ENCODE results near the gene ZNF543. TPM values are rescaled to one million over a fixed set of nuclear protein-coding genes. Genes with fewer than 3 reads are reported as not detected.

Gene ZNF543
- polyA plus RNA-seq, 1 experiment, result 2.6 TPM

GRCh38 chr19:57317503-57317902 is 2.8 kb upstream of the ZNF543 start:
- no peak for DNase-seq (ENCODE audit: low read depth, low spot score)
- peak overlapping the region; percentile 36; the same call in 1 of the 2 replicates for H3K4me3 ChIP-seq (ENCODE audit: low read depth, low read length)
- POLR2A ChIA-PET, result interaction anchor here (0.9 kb wide), 1 partner anchor 15 kb away, joined by 10 read pairs; no protein-coding TSS in a partner anchor
- H3K9me3 ChIP-seq (ENCODE audit: control insufficient read depth, insufficient read depth, low read length), result peaks cover 4% of the 10 kb centered on the region; the same call in 1 of the 2 replicates
- no peak overlapping the region for H3K27ac ChIP-seq (ENCODE audit: low read depth, low read length)
- TF ChIP-seq CTCF (IDR thresholded peaks at IDR 0.05; ENCODE audit: low read depth, low read length), result no peak
- CTCF ChIA-PET, result interaction anchor here (1.6 kb wide), 1 partner anchor 15 kb away, joined by 5 read pairs; no protein-coding TSS in a partner anchor
- H3K27me3 ChIP-seq (ENCODE audit: control insufficient read depth, insufficient read depth, low read length), result peaks cover 12% of the 10 kb centered on the region

- no peak for TF ChIP-seq CTCF (IDR thresholded peaks at IDR 0.05; ENCODE audit: low read depth, low read length)
- Histone ChIP-seq H3K4me3 (ENCODE audit: low read depth, low read length) (peak overlapping the region; percentile 85), H3K27me3 (ENCODE audit: control insufficient read depth, insufficient read depth, low read length) (peaks cover 4% of the 10 kb centered on the region), H3K9me3 (ENCODE audit: control insufficient read depth, insufficient read depth, low read length) (peaks cover 4% of the 10 kb centered on the region; the same call in 1 of the 2 replicates), H3K27ac (ENCODE audit: low read depth, low read length) (peak overlapping the region; percentile 81)
- ChIA-PET CTCF (interaction anchor here (0.6 kb wide), 1 partner anchor 75 kb away, joined by 3 read pairs; no protein-coding TSS in a partner anchor), POLR2A (interaction anchor here (0.6 to 0.7 kb wide), 3 partner anchors 18 to 128 kb away, joined by 3 to 7 read pairs (median 7); no protein-coding TSS in a partner anchor)
- DNase-seq (ENCODE audit: low read depth, low spot score), result no peak
Observed at GRCh38 chr19:57319869-57320179, 448 bp upstream of the ZNF543 start.

GRCh38 chr19:57321116-57321515 is 844 bp downstream of the ZNF543 start:
- DNase-seq (ENCODE audit: low read depth, low spot score), result no peak
- TF ChIP-seq CTCF (IDR thresholded peaks at IDR 0.05; ENCODE audit: low read depth, low read length), result no peak
- Histone ChIP-seq H3K4me3 (ENCODE audit: low read depth, low read length) (peak overlapping the region; percentile 85), H3K9me3 (ENCODE audit: control insufficient read depth, insufficient read depth, low read length) (peaks cover 4% of the 10 kb centered on the region; the same call in 1 of the 2 replicates), H3K27ac (ENCODE audit: low read depth, low read length) (no peak overlapping the region), H3K27me3 (ENCODE audit: control insufficient read depth, insufficient read depth, low read length) (peaks cover 3% of the 10 kb centered on the region)
- POLR2A ChIA-PET, result no interaction called here
- CTCF ChIA-PET, result interaction anchor here (0.8 kb wide), 1 partner anchor 20 kb away, joined by 3 read pairs; no protein-coding TSS in a partner anchor

- POLR2A ChIA-PET, result no interaction called here
- DNase-seq (ENCODE audit: low read depth, low spot score), result no peak
- H3K9me3 ChIP-seq (ENCODE audit: control insufficient read depth, insufficient read depth, low read length), result peaks cover 4% of the 10 kb centered on the region; the same call in 1 of the 2 replicates
- H3K27me3 ChIP-seq (ENCODE audit: control insufficient read depth, insufficient read depth, low read length), result peaks cover under 1% of the 10 kb centered on the region
- CTCF ChIA-PET, result no interaction called here
- no peak for TF ChIP-seq CTCF (IDR thresholded peaks at IDR 0.05; ENCODE audit: low read depth, low read length)
- H3K27ac ChIP-seq (ENCODE audit: low read depth, low read length), result peak overlapping the region; percentile 52
- peak overlapping the region; percentile 85 for H3K4me3 ChIP-seq (ENCODE audit: low read depth, low read length)
Observed at GRCh38 chr19:57321751-57322150, 1.5 kb downstream of the ZNF543 start.

- CTCF ChIA-PET, result no interaction called here
- H3K4me3 ChIP-seq (ENCODE audit: low read depth, low read length), result no peak overlapping the region
- no peak for TF ChIP-seq CTCF (IDR thresholded peaks at IDR 0.05; ENCODE audit: low read depth, low read length)
Observed at GRCh38 chr19:57324992-57325391, 4.7 kb downstream of the ZNF543 start.

More at GRCh38 chr19:57324992-57325391, 4.7 kb downstream of the ZNF543 start:
- Histone ChIP-seq H3K27ac (ENCODE audit: low read depth, low read length) (no peak overlapping the region), H3K9me3 (ENCODE audit: control insufficient read depth, insufficient read depth, low read length) (peaks cover 12% of the 10 kb centered on the region), H3K27me3 (ENCODE audit: control insufficient read depth, insufficient read depth, low read length) (no peaks in the 10 kb centered on the region)
- POLR2A ChIA-PET, result no interaction called here
- DNase-seq (ENCODE audit: low read depth, low spot score), result no peak
